Upper lobe of left lung (tissue), 4 donors: ENCODE measurements around the gene GPR25.

Experiments
- EP300 ChIP-seq, 4 donors: sonication (generic); formaldehyde crosslinking; IDR thresholded peaks; one replicate each; pipeline ENCODE4 v1.5.1; 2017; ENCODE audit warnings: antibody characterized with exemption in 4 of 4, control low read depth in 2 of 4
- POLR2AphosphoS5 ChIP-seq, 2 donors: sonication (generic); formaldehyde crosslinking; IDR thresholded peaks; one replicate each; pipeline ENCODE4 v1.5.1; 2017; ENCODE audit warnings: antibody characterized with exemption in 2 of 2
- TF ChIP-seq, protein P1 (sequence below), 6 experiments: fragments of 450-650 bp in 4 of 6; fragments of 200-600 bp in 2 of 6; sonication (generic) in 2 of 6; IDR thresholded peaks; one replicate each; pipeline ENCODE4 v1.5.1; 2016 to 2019; ENCODE audit warnings: antibody characterized with exemption in 6 of 6

DNA sequence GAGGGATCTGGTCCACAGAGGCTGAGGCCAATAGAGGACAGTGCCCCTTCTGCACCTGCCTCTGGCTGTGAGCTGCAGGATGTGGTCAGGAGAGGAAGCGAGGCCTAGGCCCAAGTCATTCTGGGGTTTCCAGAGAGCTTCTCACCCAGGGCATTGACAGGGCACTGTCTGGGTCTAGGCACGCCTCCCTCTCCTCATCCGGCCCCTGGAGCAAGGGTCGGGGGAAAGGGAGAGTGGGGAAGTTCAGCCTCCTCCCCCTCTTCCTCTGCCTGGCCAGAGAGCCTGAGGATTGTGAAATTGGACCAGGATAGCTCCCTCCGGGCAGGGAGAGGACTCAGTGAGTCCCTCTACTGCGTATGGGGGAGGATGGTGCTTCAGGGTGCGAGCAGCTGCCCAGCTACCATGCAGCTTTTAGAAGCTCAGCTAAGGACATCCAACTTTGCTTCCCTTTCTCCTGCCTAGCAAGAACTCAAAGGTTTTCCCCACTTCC lies 15.6 kb downstream of the GPR25 start:
- TF ChIP-seq, protein P1, sequence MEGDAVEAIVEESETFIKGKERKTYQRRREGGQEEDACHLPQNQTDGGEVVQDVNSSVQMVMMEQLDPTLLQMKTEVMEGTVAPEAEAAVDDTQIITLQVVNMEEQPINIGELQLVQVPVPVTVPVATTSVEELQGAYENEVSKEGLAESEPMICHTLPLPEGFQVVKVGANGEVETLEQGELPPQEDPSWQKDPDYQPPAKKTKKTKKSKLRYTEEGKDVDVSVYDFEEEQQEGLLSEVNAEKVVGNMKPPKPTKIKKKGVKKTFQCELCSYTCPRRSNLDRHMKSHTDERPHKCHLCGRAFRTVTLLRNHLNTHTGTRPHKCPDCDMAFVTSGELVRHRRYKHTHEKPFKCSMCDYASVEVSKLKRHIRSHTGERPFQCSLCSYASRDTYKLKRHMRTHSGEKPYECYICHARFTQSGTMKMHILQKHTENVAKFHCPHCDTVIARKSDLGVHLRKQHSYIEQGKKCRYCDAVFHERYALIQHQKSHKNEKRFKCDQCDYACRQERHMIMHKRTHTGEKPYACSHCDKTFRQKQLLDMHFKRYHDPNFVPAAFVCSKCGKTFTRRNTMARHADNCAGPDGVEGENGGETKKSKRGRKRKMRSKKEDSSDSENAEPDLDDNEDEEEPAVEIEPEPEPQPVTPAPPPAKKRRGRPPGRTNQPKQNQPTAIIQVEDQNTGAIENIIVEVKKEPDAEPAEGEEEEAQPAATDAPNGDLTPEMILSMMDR (IDR thresholded peaks at IDR 0.05): no peak
- peak in 1 of 2 donors; percentile 20 for TF ChIP-seq POLR2AphosphoS5 (IDR thresholded peaks at IDR 0.05)
- no peak for TF ChIP-seq EP300 (IDR thresholded peaks at IDR 0.05)
